Astrocyte of the spinal cord (primary cell): ENCODE data around the gene ITIH4.

Experiments used
- DNase-seq: peaks from one replicate; pipeline ENCODE4 v3.0.0; 2011; ENCODE audit warnings: low read depth, low spot score
- H3K4me3 ChIP-seq: 2 replicates; pipeline ENCODE4 v1.5.1; 2011; ENCODE audit warnings: low read depth, mild to moderate bottlenecking, low read length, moderate library complexity
- in situ Hi-C: cut with HindIII; loops from 2 replicates; pipeline ENCODE4 v1.10.0; 2017; ENCODE audit warnings: low sequenced_read_pairs
- TF ChIP-seq, protein P1 (sequence below): IDR thresholded peaks from 2 replicates; pipeline ENCODE4 v1.5.1; 2012; ENCODE audit warnings: low read depth, mild to moderate bottlenecking, low read length, inconsistent platforms

Gene ITIH4

DNA sequence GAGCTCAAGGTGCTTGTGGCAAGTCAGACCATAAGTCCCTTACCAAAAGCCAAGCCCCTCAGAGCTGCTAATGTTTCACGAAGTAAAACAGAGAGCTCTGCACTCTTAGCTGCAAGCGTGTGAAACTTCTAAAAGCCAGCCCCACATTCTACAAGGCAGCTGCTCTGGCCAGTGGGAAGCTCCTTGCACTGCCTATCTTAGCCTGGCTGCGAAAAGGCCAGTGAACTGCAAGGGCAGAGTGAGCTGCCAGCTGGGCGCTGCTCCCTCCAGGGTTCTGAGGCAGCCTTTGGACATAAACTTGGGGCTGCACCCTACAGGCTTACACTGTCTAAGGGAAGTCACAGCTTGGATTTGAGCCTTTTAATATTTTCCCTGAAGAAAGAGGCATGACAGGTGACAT lies 6.5 kb upstream of the ITIH4 start:
- in situ Hi-C loops, result no loop called here
- no peak for DNase-seq
- TF ChIP-seq, protein P1, sequence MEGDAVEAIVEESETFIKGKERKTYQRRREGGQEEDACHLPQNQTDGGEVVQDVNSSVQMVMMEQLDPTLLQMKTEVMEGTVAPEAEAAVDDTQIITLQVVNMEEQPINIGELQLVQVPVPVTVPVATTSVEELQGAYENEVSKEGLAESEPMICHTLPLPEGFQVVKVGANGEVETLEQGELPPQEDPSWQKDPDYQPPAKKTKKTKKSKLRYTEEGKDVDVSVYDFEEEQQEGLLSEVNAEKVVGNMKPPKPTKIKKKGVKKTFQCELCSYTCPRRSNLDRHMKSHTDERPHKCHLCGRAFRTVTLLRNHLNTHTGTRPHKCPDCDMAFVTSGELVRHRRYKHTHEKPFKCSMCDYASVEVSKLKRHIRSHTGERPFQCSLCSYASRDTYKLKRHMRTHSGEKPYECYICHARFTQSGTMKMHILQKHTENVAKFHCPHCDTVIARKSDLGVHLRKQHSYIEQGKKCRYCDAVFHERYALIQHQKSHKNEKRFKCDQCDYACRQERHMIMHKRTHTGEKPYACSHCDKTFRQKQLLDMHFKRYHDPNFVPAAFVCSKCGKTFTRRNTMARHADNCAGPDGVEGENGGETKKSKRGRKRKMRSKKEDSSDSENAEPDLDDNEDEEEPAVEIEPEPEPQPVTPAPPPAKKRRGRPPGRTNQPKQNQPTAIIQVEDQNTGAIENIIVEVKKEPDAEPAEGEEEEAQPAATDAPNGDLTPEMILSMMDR, result no peak
- H3K4me3 ChIP-seq, result no peak overlapping the region

DNA sequence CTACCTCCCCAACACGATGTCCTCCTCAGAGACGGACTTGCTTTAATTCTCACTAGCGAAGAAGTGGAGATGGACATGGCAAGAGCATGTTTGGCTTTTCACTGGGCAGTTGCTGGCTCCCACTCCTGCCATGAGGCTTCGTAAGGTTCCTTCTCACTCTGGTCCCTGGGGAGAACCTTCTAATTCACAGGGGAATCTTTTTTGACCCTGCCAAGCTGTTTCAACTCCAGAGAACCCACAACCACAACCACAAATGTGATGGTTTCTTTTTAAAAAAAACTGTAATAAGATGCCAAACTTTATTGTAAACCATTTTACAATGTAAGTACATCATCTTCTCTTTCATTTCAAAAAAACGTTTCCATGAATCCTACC lies 6.0 kb upstream of the ITIH4 start:
- in situ Hi-C loops, result no loop called here
- TF ChIP-seq, protein P1, result no peak
- DNase-seq, result no peak
- no peak overlapping the region for H3K4me3 ChIP-seq

DNA sequence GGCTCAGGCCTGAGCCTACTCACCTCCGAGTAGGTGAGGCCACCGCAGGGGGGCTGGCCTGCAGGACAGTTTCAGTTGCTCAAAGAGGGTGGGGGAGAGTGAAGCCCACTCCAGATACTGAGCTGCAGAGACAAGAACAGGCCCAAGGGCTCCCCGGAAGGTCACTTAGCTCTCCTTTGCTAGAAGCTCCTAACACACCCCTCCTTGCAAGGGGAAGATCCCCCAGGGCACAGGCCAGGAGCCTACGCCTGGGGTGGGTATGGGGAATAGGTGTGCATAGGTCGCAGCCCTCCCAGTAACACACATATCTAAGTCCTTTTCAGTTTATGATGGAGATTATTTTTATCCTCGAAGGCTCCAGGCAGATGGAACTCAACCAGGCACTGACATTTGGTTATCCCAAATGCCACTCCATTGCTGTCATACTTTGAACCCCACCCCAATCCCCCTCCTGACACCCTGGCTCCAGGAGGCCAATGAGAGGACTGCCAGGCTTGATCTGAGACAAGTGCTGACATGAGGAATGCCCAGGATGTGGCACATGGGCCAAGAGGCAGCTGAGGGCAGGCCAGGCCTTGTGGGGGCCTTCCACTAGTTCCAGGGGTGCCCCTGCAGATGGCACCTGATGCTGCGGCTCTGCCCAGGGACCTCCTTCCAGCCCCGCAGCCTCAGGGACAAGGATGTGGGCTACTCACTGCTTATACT lies 5.4 kb upstream of the ITIH4 start:
- no peak overlapping the region for H3K4me3 ChIP-seq
- no peak for DNase-seq
- in situ Hi-C loops, result no loop called here
- TF ChIP-seq, protein P1, result no peak

DNA sequence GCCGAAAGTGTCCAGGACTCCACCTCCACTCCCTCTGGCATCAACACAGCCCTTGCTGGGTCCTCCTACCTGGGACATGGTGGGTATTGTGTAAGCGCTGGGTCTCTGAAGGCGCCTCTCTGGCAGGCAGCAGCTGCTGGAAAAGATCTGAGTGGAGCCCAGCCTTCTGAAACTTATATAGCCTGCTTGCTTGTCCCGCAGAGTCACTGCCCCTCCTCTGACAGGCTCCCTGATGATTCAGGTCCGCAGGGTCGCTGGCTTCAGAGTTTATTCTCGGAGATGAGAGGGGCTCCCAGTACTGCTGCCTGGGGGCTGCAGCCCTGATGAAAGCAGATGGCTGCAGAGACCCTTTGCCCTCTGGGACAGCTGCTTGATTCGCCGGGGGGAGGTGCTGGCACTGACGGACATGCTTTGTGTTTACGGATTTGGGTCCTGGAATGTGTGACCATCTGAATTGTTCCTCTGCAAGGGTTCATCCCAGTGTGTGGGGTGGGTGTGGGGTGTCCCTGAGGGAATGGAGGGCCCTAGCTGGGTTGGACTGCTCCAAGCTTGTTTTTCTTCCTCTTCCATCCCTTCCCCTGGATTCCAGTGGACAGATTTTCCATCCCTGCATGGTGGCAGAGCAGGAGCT lies 4.5 kb upstream of the ITIH4 start, which contains the start of gene MUSTN1:
TSS of gene MUSTN1 (minus strand) at position 149 of the 631 bp plus-strand sequence. CDS start at position 78, 71 bp downstream.
- TF ChIP-seq, protein P1, result no peak
- peak; percentile 22 for DNase-seq
- no peak within 1 kb of the TSS for H3K4me3 ChIP-seq
- in situ Hi-C loops, result no loop called here

DNA sequence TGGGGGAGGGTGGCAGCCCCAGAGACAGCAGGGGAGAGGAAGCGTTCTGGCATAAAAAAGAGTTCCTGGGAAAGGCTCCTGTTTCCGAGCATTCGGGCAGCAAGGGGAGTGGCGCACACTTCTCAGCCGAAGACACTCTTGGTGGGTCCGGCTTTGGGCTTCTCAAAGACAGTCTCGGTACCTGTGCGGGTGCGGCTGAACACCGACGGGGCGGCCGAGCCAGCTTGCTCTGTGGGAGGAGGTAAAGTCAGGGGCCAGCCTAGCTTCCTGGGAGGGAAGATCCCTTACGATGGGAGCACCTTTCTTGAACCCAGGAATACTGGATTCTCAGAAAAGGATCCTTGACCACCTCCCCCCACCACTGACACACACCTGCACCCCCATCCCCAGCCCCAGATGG lies 2.7 kb upstream of the ITIH4 start:
- in situ Hi-C loops, result no loop called here

DNA sequence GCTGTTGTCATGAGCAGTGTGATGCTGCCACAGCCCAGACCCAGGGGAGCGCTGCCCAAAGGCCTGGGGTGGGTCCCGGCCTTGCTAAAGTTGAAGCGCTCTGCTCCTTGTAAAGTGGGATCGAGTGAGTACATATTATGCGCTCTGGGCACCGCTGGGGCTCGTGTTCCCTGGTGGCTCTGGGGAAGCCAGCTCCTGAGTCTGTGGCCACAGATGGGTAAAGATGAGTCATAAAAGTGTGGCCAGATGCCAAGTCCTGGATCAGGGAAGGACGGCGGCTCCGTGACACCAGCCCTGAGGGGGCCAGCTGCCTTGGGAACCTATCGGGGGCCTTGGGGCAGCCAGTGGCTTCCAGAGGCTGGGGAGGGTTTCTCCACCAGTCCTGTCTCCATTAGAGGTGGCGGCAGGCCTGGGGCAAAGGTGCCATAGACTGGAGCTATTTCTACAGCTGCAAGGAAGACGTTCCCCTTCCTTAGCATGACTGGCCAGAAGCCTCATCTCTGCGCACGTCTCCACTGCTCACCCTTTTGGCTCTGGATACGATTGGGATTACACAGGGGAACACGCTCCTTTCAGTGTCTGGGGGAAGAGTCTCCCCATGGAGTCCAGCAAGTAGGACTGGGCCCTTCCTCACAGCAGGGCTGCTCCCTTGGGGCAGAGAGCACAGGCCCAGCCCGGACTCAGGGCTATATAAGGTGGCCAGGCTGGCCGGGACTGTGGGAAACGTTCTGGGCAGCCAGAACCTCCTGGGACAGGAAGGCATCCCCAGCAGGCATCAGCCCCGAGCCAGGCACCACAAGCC lies 1.2 kb upstream of the ITIH4 start:
- DNase-seq, result peak; percentile 74
- TF ChIP-seq, protein P1, result no peak
- H3K4me3 ChIP-seq, result no peak overlapping the region
- in situ Hi-C loops, result no loop called here

More for the DNA sequence above, 2.7 kb upstream of the ITIH4 start:
- no peak for DNase-seq
- H3K4me3 ChIP-seq, result no peak overlapping the region
- TF ChIP-seq, protein P1, result no peak
